Skeletal muscle satellite cell (primary cell): Measurements from ENCODE around the gene PPIG.
"Not testable (repeated sequence)": the region's sequence is repeated elsewhere in the genome, so short reads cannot be mapped to it uniquely, and the experiment has no call there.

Source experiments
- H3K27me3 ChIP-seq: 2 replicates; pipeline ENCODE4 v1.7.0; 2013; ENCODE audit warnings: low read length; ENCODE audit not compliant: control insufficient read depth, insufficient read depth
- H3K36me3 ChIP-seq: 2 replicates; pipeline ENCODE4 v1.7.0; 2013; ENCODE audit warnings: mild to moderate bottlenecking, control low read depth, low read length; ENCODE audit not compliant: insufficient read depth
- H3K4me1 ChIP-seq: 2 replicates; pipeline ENCODE4 v1.7.0; 2013; ENCODE audit warnings: low read length; ENCODE audit not compliant: control insufficient read depth, insufficient read depth
- H3K4me2 ChIP-seq: 2 replicates; pipeline ENCODE4 v1.7.0; 2013; ENCODE audit warnings: mild to moderate bottlenecking, low read length
- H3K4me3 ChIP-seq: 2 replicates; pipeline ENCODE4 v1.7.0; 2013; ENCODE audit warnings: low read length
- H3K9ac ChIP-seq: 2 replicates; pipeline ENCODE4 v1.7.0; 2013; ENCODE audit warnings: mild to moderate bottlenecking, low read depth, low read length, moderate library complexity
- H3K9me3 ChIP-seq: replicated peaks from 2 replicates; pipeline ENCODE4 v1.7.0; 2013; ENCODE audit warnings: mild to moderate bottlenecking, control low read depth, low read length

The PPIG gene

GRCh38 chr2:169598982-169599381, 14.8 kb downstream of the PPIG start:
- Histone ChIP-seq H3K4me1 (no peaks in the 10 kb centered on the region), H3K4me2 (no peak overlapping the region), H3K9ac (no peak overlapping the region), H3K4me3 (no peak overlapping the region), H3K9me3 (no peaks in the 10 kb centered on the region), H3K27me3 (no peaks in the 10 kb centered on the region), H3K36me3 (no peaks in the 10 kb centered on the region)

DNA sequence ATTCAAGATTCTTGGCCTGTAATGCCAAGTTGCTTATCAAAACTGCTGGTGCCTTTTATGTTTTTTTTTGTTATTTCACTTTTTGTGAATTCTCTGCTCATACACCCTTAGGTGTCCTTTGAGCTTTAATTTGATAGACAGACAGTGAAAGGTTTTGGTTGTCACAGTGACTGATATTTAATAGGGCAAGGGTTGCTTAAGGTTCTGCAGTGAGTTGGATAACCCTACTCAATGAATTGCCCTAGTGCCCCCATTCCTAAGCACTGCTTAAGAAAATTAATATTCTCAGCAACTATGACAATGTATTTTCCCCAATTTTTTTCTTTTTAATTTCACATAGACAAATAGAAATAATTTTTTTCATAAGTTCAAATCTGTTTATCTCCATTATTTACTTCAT, 15.4 kb downstream of the PPIG start:
- H3K36me3 ChIP-seq: no peaks in the 10 kb centered on the region
- H3K27me3 ChIP-seq: no peaks in the 10 kb centered on the region
- H3K9me3 ChIP-seq: no peaks in the 10 kb centered on the region
- H3K4me2 ChIP-seq: no peak overlapping the region
- no peaks in the 10 kb centered on the region for H3K4me1 ChIP-seq
- no peak overlapping the region for H3K9ac ChIP-seq
- no peak overlapping the region for H3K4me3 ChIP-seq

GRCh38 chr2:169609264-169609663, 25.1 kb downstream of the PPIG start:
- H3K27me3 ChIP-seq: no peaks in the 10 kb centered on the region
- H3K36me3 ChIP-seq: peaks cover 54% of the 10 kb centered on the region
- no peaks in the 10 kb centered on the region for H3K9me3 ChIP-seq
- no peak overlapping the region for H3K4me2 ChIP-seq
- no peak overlapping the region for H3K4me3 ChIP-seq
- no peaks in the 10 kb centered on the region for H3K4me1 ChIP-seq
- no peak overlapping the region for H3K9ac ChIP-seq

DNA sequence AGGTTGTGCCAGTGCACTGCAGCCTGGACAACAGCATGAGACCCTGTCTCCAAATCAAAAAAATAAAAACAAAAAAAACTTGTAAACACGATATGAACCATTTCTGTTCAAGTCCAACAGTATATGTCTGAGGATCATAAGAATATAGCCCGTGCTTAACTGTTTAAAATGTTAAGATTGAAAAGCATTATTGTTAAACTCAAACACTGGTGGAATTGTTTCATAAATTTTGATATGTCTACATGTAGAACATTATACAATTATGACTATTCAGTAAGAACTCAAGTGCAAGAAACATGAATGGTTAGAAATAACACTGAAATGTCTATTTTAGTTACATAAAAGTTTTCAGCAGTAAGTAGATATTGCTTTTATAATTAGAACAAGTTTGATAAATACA, 29.7 kb downstream of the PPIG start:
- Histone ChIP-seq H3K9ac (no peak overlapping the region), H3K27me3 (no peaks in the 10 kb centered on the region), H3K4me3 (no peak overlapping the region), H3K9me3 (no peaks in the 10 kb centered on the region), H3K36me3 (peaks cover 58% of the 10 kb centered on the region), H3K4me1 (no peaks in the 10 kb centered on the region), H3K4me2 (no peak overlapping the region)

DNA sequence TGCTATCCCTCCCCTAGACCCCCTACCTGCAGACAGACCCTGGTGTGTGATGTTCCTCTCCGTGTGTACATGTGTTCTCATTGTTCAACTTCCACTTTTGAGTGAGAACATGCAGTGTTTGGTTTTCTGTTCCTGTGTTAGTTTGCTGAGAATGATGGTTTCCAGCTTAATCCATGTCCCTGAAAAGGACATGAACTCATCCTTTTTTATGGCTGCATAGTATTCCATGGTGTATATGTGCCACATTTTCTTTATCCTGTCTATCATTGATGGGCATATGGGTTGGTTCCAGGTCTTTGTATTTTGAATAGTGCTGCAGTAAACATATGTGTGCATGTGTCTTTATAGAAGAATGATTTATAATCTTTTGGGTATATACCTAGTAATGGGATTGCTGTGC, 31.8 kb downstream of the PPIG start:
- not testable (repeated sequence) for H3K27me3 ChIP-seq, H3K4me3 ChIP-seq, H3K4me2 ChIP-seq, H3K4me1 ChIP-seq, H3K9me3 ChIP-seq, H3K9ac ChIP-seq
- H3K36me3 ChIP-seq: peaks cover 39% of the 10 kb centered on the region

- no peak overlapping the region for H3K4me2 ChIP-seq
- H3K9ac ChIP-seq: no peak overlapping the region
- H3K27me3 ChIP-seq: no peaks in the 10 kb centered on the region
- peaks cover 31% of the 10 kb centered on the region for H3K36me3 ChIP-seq
- H3K4me1 ChIP-seq: no peaks in the 10 kb centered on the region
- no peak overlapping the region for H3K4me3 ChIP-seq
- H3K9me3 ChIP-seq: no peaks in the 10 kb centered on the region
These were observed 35.8 kb downstream of the PPIG start for GRCh38 chr2:169619946-169620345.

GRCh38 chr2:169620509-169620908, 36.4 kb downstream of the PPIG start:
- peaks cover 28% of the 10 kb centered on the region for H3K36me3 ChIP-seq
- no peaks in the 10 kb centered on the region for H3K27me3 ChIP-seq
- no peak overlapping the region for H3K4me3 ChIP-seq
- no peak overlapping the region for H3K4me2 ChIP-seq
- H3K4me1 ChIP-seq: no peaks in the 10 kb centered on the region
- no peak overlapping the region for H3K9ac ChIP-seq
- H3K9me3 ChIP-seq: no peaks in the 10 kb centered on the region

DNA sequence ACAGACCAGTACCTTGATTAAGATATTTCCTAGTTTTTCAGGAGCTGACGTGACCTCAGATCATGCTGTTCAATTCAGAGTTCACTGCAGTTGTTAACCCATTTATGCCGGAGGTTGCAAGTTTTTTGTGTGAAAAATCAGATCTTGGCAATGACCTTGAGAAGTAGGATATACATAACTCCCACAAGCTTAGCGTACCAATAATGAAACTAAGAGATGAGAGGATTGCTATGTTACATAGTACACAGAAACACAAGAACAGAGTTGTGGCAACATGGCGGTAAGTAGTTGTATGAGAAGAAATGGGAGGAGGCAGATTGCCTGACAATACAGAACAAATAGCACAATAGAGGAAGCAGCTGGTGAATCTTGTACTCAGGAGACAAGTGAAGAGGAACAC, 39.1 kb downstream of the PPIG start:
- H3K4me3 ChIP-seq: no peak overlapping the region
- H3K27me3 ChIP-seq: no peaks in the 10 kb centered on the region
- H3K4me2 ChIP-seq: no peak overlapping the region
- no peak overlapping the region for H3K9ac ChIP-seq
- H3K36me3 ChIP-seq: peaks cover 27% of the 10 kb centered on the region
- H3K9me3 ChIP-seq: no peaks in the 10 kb centered on the region
- H3K4me1 ChIP-seq: no peaks in the 10 kb centered on the region

DNA sequence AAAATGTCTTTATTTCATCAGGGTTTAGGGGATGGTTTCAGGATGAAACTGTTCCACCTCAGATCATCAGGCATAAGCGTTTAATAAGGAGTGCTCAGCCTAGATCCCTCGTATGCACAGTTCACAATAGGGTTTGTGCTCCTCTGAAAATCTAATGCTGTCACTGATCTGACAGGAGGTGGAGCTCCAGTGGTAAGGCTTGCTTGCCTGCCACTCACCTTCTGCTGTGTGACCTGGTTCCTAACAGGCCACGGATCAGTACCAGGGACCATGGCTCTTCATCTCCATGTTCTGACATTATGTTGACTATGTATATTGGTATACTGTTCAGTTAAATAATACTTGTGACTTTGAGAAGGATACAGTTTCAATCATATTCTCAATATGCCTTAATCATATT, 41.6 kb downstream of the PPIG start:
- Histone ChIP-seq H3K9me3 (no peaks in the 10 kb centered on the region), H3K4me3 (no peak overlapping the region), H3K9ac (no peak overlapping the region), H3K27me3 (no peaks in the 10 kb centered on the region), H3K36me3 (peaks cover 35% of the 10 kb centered on the region), H3K4me1 (no peaks in the 10 kb centered on the region), H3K4me2 (no peak overlapping the region)

DNA sequence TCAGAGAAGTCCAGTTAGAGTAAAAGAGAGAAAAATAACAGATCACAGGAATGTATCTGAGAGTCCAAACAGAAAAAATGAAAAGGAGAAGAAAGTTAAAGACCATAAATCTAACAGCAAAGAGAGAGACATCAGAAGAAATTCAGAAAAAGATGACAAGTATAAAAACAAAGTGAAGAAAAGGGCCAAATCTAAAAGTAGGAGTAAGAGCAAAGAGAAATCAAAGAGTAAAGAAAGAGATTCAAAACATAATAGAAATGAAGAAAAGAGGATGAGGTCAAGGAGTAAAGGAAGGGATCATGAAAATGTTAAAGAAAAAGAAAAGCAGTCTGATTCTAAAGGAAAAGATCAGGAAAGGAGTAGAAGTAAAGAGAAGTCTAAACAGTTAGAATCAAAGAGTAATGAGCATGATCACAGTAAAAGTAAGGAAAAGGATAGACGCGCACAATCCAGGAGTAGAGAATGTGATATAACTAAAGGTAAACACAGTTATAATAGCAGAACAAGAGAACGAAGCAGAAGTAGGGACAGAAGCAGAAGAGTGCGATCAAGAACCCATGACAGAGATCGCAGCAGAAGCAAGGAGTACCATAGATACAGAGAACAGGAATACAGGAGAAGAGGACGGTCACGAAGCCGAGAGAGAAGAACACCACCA, 52.4 kb downstream of the PPIG start:
- H3K4me2 ChIP-seq: no peak overlapping the region
- no peaks in the 10 kb centered on the region for H3K27me3 ChIP-seq
- H3K4me3 ChIP-seq: no peak overlapping the region
- peaks cover 40% of the 10 kb centered on the region for H3K36me3 ChIP-seq
- no peaks in the 10 kb centered on the region for H3K9me3 ChIP-seq
- H3K9ac ChIP-seq: no peak overlapping the region
- H3K4me1 ChIP-seq: peaks cover 4% of the 10 kb centered on the region

GRCh38 chr2:169637620-169638019, 53.5 kb downstream of the PPIG start:
- Histone ChIP-seq H3K4me2 (no peak overlapping the region), H3K36me3 (peaks cover 35% of the 10 kb centered on the region), H3K4me3 (no peak overlapping the region), H3K27me3 (no peaks in the 10 kb centered on the region), H3K9me3 (no peaks in the 10 kb centered on the region), H3K4me1 (peaks cover 4% of the 10 kb centered on the region), H3K9ac (no peak overlapping the region)

DNA sequence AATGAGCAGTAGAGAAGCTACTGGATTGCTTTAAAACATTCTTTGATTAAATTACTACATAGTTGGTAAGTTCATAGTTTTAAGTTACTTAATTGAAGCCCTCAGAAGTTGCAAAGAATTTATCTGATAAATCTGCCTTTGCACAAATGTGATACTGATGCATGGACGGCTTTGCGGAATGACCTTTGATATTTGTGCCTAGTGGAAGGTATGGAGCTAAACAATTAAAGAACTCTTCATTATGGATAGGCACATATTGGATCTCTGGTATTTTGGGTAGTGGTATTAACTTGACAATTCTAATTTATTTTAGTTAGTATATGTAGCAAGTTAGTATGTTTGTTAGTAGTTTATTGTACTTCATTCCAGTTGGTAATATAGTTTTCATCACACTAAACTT, 56.0 kb downstream of the PPIG start:
- no peak overlapping the region for H3K4me3 ChIP-seq
- no peaks in the 10 kb centered on the region for H3K9me3 ChIP-seq
- H3K4me2 ChIP-seq: no peak overlapping the region
- no peaks in the 10 kb centered on the region for H3K27me3 ChIP-seq
- H3K9ac ChIP-seq: no peak overlapping the region
- H3K4me1 ChIP-seq: peaks cover 4% of the 10 kb centered on the region
- H3K36me3 ChIP-seq: peaks cover 24% of the 10 kb centered on the region
